ENCODE measurements around the gene DSCAML1. TPM values are rescaled to one million over a fixed set of nuclear protein-coding genes. Genes with fewer than 3 reads are reported as not detected.

DSCAML1 gene
- total RNA-seq, 1 donor: not detected

- H3K4me3 ChIP-seq (ENCODE audit: low read depth, low read length): no peak overlapping the region
- no peak for DNase-seq (ENCODE audit: low read depth)
- no peak for TF ChIP-seq CTCF (IDR thresholded peaks at IDR 0.05; ENCODE audit: insufficient read depth, low read depth, low read length)
These were observed 329.2 kb downstream of the DSCAML1 start for GRCh38 chr11:117467770-117468169.

- no peak for TF ChIP-seq CTCF (IDR thresholded peaks at IDR 0.05; ENCODE audit: insufficient read depth, low read depth, low read length)
- H3K4me3 ChIP-seq (ENCODE audit: low read depth, low read length): no peak overlapping the region
- DNase-seq (ENCODE audit: low read depth): no peak
These were observed 330.1 kb downstream of the DSCAML1 start for GRCh38 chr11:117466966-117467365.

- no peak overlapping the region for H3K4me3 ChIP-seq (ENCODE audit: low read depth, low read length)
- no peak for DNase-seq (ENCODE audit: low read depth)
- no peak for TF ChIP-seq CTCF (IDR thresholded peaks at IDR 0.05; ENCODE audit: insufficient read depth, low read depth, low read length)
These were observed 331.6 kb downstream of the DSCAML1 start for GRCh38 chr11:117465236-117465997.

GRCh38 chr11:117464778-117465177 is 332.2 kb downstream of the DSCAML1 start:
- DNase-seq (ENCODE audit: low read depth): no peak
- TF ChIP-seq CTCF (IDR thresholded peaks at IDR 0.05; ENCODE audit: insufficient read depth, low read depth, low read length): no peak
- no peak overlapping the region for H3K4me3 ChIP-seq (ENCODE audit: low read depth, low read length)

GRCh38 chr11:117462864-117463247 is 334.2 kb downstream of the DSCAML1 start:
- no peak for TF ChIP-seq CTCF (IDR thresholded peaks at IDR 0.05; ENCODE audit: insufficient read depth, low read depth, low read length)
- no peak for DNase-seq (ENCODE audit: low read depth)
- H3K4me3 ChIP-seq (ENCODE audit: low read depth, low read length): no peak overlapping the region

GRCh38 chr11:117462183-117462863 is 334.7 kb downstream of the DSCAML1 start:
- no peak for TF ChIP-seq CTCF (IDR thresholded peaks at IDR 0.05; ENCODE audit: insufficient read depth, low read depth, low read length)
- no peak overlapping the region for H3K4me3 ChIP-seq (ENCODE audit: low read depth, low read length)
- no peak for DNase-seq (ENCODE audit: low read depth)
